Endothelial cell of umbilical vein (primary cell): ENCODE data around the gene NME7.

Source experiments
- EZH2 ChIP-seq: IDR thresholded peaks from 2 replicates; pipeline ENCODE4 v1.6.1; 2012; ENCODE audit warnings: borderline replicate concordance, low read depth, mild to moderate bottlenecking, moderate library complexity, low read length, inconsistent platforms; ENCODE audit not compliant: severe bottlenecking
- TF ChIP-seq, protein P1 (sequence below), 2 donors: IDR thresholded peaks; 1 replicate in 1 of 2; 2 replicates in 1 of 2; pipeline ENCODE4 v1.5.1; 2011; ENCODE audit warnings: low read length in 2 of 2, mild to moderate bottlenecking in 2 of 2, moderate library complexity in 2 of 2, control low read depth in 1 of 2, inconsistent platforms in 1 of 2, low read depth in 1 of 2; ENCODE audit not compliant: insufficient read depth in 1 of 2; ENCODE audit errors: extremely low read depth in 1 of 2

GRCh38 chr1:169322138-169322537, 45.5 kb downstream of the NME7 start:
- TF ChIP-seq, protein P1, sequence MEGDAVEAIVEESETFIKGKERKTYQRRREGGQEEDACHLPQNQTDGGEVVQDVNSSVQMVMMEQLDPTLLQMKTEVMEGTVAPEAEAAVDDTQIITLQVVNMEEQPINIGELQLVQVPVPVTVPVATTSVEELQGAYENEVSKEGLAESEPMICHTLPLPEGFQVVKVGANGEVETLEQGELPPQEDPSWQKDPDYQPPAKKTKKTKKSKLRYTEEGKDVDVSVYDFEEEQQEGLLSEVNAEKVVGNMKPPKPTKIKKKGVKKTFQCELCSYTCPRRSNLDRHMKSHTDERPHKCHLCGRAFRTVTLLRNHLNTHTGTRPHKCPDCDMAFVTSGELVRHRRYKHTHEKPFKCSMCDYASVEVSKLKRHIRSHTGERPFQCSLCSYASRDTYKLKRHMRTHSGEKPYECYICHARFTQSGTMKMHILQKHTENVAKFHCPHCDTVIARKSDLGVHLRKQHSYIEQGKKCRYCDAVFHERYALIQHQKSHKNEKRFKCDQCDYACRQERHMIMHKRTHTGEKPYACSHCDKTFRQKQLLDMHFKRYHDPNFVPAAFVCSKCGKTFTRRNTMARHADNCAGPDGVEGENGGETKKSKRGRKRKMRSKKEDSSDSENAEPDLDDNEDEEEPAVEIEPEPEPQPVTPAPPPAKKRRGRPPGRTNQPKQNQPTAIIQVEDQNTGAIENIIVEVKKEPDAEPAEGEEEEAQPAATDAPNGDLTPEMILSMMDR (IDR thresholded peaks at IDR 0.05; ENCODE audit: extremely low read depth in 1 of 2, insufficient read depth in 1 of 2, low read depth in 1 of 2, low read length in 2 of 2) = no peak
- TF ChIP-seq EZH2 = no peak
